ENCODE data around the gene POLE. TPM values are rescaled to one million over a fixed set of nuclear protein-coding genes. Genes with fewer than 3 reads are reported as not detected.
A peak's percentile ranks its signal among the peaks of the same experiment; 100 is the strongest.

POLE gene
- total and polyA plus RNA-seq, 9 of the 15 experiments (the other 6 are each of a cell fraction or from before 2014, with no cell fraction given), result 2.4 to 154 (median 49.6) TPM

- TF ChIP-seq TRIM25 (IDR thresholded peaks at IDR 0.05; ENCODE audit: borderline replicate concordance) (peak; percentile 76; the same call in 1 of the 2 replicates), ATF4 (CRISPR knock-in tag; IDR thresholded peaks at IDR 0.05) (no peak), NCOA2 (IDR thresholded peaks at IDR 0.05; ENCODE audit: partially characterized antibody in 2 of 2) (no peak), ZFX (CRISPR knock-in tag; IDR thresholded peaks at IDR 0.05) (no peak), CSDE1 (IDR thresholded peaks at IDR 0.05) (0 out of 4 replicates have a peak, but pooled peaks of 1 of the 2 experiments have one; percentile 54), ARID2 (IDR thresholded peaks at IDR 0.05) (no peak), ZKSCAN3 (CRISPR knock-in tag; IDR thresholded peaks at IDR 0.05) (no peak), PCBP2 (IDR thresholded peaks at IDR 0.05; ENCODE audit: low read depth, low read length, poor library complexity, severe bottlenecking) (no peak), FOXA3 (CRISPR knock-in tag; conservative IDR thresholded peaks at IDR 0.05 in 1 of 2, IDR thresholded peaks at IDR 0.05 in 1 of 2) (no peak), FOXO4 (CRISPR knock-in tag; IDR thresholded peaks at IDR 0.05) (no peak), ZNF12 (CRISPR knock-in tag; IDR thresholded peaks at IDR 0.05) (no peak), TRIM24 (IDR thresholded peaks at IDR 0.05) (peak in 1 of 2 experiments; percentile 30; a peak in 2 of 4 replicates), PTBP1 (IDR thresholded peaks at IDR 0.05; ENCODE audit: low read depth, low read length) (no peak), LARP7 (IDR thresholded peaks at IDR 0.05) (peak; percentile 65; the same call in 1 of the 2 replicates), MCM3 (IDR thresholded peaks at IDR 0.05) (no peak), CGGBP1 (CRISPR knock-in tag; IDR thresholded peaks at IDR 0.05) (no peak), ZNF445 (CRISPR knock-in tag; IDR thresholded peaks at IDR 0.05; ENCODE audit: low read depth) (no peak), MAFK (IDR thresholded peaks at IDR 0.05; ENCODE audit: low read length) (no peak), POLR3A (IDR thresholded peaks at IDR 0.05; ENCODE audit: borderline replicate concordance, extremely low read depth, insufficient read depth, insufficient read length) (no peak), ID3 (CRISPR knock-in tag; IDR thresholded peaks at IDR 0.05) (no peak), ID3 (tag; IDR thresholded peaks at IDR 0.05) (no peak)
These were observed 89.5 kb downstream of the POLE start (continued) for GRCh38 chr12:132597333-132598316.
